H1 (cell line): ENCODE results near the gene CGRRF1. TPM values are rescaled to one million over a fixed set of nuclear protein-coding genes. Genes with fewer than 3 reads are reported as not detected.

Experiments used
- BRCA1 ChIP-seq: IDR thresholded peaks from 2 replicates; pipeline ENCODE4 v1.6.1; 2012; ENCODE audit warnings: low read depth, low read length, improper control_type of control experiment
- RBBP5 ChIP-seq: IDR thresholded peaks from 2 replicates; pipeline ENCODE4 v1.7.1; 2012; ENCODE audit warnings: low read depth, mild to moderate bottlenecking, inconsistent platforms, low read length, moderate library complexity, borderline replicate concordance
- polyA plus RNA-seq, 7 experiments: library from polyadenylated mRNA; depleted of rRNA in 3 of 7; stranded (reverse) in 5 of 7; unstranded in 2 of 7; fragments of >200 nt in 5 of 7; fragments of 200-250 nt in 2 of 7; gene quantifications; 1 replicate in 5 of 7; 2 replicates in 1 of 7; 4 replicates in 1 of 7; pipeline versions ENCODE4 v1.2.1 to v1.2.3, GENCODE V29; 2011 to 2013; ENCODE audit warnings: missing spikeins in 2 of 7, mixed read lengths in 2 of 7
- total RNA-seq: library from RNA; stranded (reverse); fragmentation: NEBNext Ultra II Directional; extraction: Animal tissue kit (Norgen Biotek cat#: 25700); gene quantifications from 2 replicates; pipeline ENCODE4 v1.2.1, GENCODE V29; 2021
- TF ChIP-seq, protein P1 (sequence below): IDR thresholded peaks from 2 replicates; pipeline ENCODE4 v1.6.1; 2011; ENCODE audit warnings: low read length, improper control_type of control experiment

The CGRRF1 gene
- total and polyA plus RNA-seq, 2 of the 8 experiments (the other 6 are each of a cell fraction or from before 2014, with no cell fraction given): 7.4 to 20.2 TPM

DNA sequence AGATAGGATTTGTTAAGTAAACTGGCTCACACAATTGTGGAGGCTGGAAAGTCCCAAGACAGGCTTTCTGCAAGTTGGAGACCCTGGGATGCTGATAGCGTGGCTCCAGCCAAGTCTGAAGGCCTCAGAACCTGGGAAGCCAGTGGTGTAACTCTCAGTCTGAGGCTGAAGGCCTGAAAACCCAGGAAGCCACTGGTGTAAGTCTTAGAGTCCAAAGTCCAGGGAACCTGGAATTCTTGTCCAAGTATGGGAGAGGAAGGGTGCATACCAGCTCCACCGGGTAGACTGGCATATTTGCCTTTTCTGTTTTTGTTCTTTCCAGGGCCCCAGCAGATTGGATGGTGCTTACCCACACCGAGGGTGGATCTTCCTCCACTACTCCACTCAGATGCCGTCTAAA, 39.0 kb upstream of the CGRRF1 start (continued):
- no peak for TF ChIP-seq RBBP5
- no peak for TF ChIP-seq BRCA1
- TF ChIP-seq, protein P1, sequence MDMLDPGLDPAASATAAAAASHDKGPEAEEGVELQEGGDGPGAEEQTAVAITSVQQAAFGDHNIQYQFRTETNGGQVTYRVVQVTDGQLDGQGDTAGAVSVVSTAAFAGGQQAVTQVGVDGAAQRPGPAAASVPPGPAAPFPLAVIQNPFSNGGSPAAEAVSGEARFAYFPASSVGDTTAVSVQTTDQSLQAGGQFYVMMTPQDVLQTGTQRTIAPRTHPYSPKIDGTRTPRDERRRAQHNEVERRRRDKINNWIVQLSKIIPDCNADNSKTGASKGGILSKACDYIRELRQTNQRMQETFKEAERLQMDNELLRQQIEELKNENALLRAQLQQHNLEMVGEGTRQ: no peak
